Measurements from ENCODE around the gene COL10A1. TPM values are rescaled to one million over a fixed set of nuclear protein-coding genes. Genes with fewer than 3 reads are reported as not detected.

COL10A1 gene
- total and polyA plus RNA-seq, 10 of the 15 experiments (the other 5 are each of a cell fraction or from before 2014, with no cell fraction given) = 0.02 to 0.33 (median 0.06) TPM; not detected in 5

- 93% methylated on average over 2 of the region's 2 CpGs for WGBS (ENCODE audit: insufficient coverage, insufficient replicate concordance, low lambda C conversion rate, missing lambda C conversion rate)
- intact Hi-C loops (cut with micrococcal nuclease; ENCODE audit: unreplicated experiment) (no loop called here), in situ Hi-C loops (cut with MboI) (no loop called here)
- Histone ChIP-seq H3K4me1 (ENCODE audit: control insufficient read depth, insufficient read depth, low read length) (no peaks in the 10 kb centered on the region), H4K20me1 (ENCODE audit: control insufficient read depth, insufficient read depth) (no peaks in the 10 kb centered on the region), H3K9ac (ENCODE audit: control insufficient read depth, insufficient read depth, low read length) (no peak overlapping the region), H3K9me3 (replicated peaks; ENCODE audit: control insufficient read depth, insufficient read depth, low read length) (peaks cover 2% of the 10 kb centered on the region), H3K36me3 (ENCODE audit: control insufficient read depth in 2 of 2, insufficient read depth in 2 of 2, low read length in 1 of 2) (no peaks in the 10 kb centered on the region; a peak in 1 of 4 replicates), H3K27me3 (replicated peaks in 1 of 2; ENCODE audit: control insufficient read depth in 2 of 2, insufficient read depth in 2 of 2, low read length in 1 of 2) (no peaks in the 10 kb centered on the region), H3K27ac (ENCODE audit: control insufficient read depth, insufficient read depth) (no peak overlapping the region), H3K4me3 (no peak overlapping the region), H3K4me2 (ENCODE audit: control insufficient read depth, insufficient read depth) (no peak overlapping the region), H2AFZ (ENCODE audit: control insufficient read depth, low read depth, low read length) (no peak overlapping the region), H3K79me2 (ENCODE audit: control insufficient read depth, insufficient read depth, low read length) (no peaks in the 10 kb centered on the region)
- no TSS peak for BruUV-seq (replicated peaks)
- SMC1A ChIA-PET (ENCODE audit: uncharacterized antibody, unreplicated experiment) = no interaction called here
- ATAC-seq (no peak), DNase-seq (ENCODE audit: low read depth, low spot score) (no peak), FAIRE-seq (no peak)
- POLR2A ChIA-PET = no interaction called here
- CTCF ChIA-PET = no interaction called here
- RAD21 ChIA-PET (ENCODE audit: unreplicated experiment) = no interaction called here
- no peak for TF ChIP-seq ZNF592 (IDR thresholded peaks at IDR 0.05)
- no peak for TF ChIP-seq YBX1 (IDR thresholded peaks at IDR 0.05)
- no peak for TF ChIP-seq HCFC1 (IDR thresholded peaks at IDR 0.05; ENCODE audit: low read length)
- no peak for TF ChIP-seq TCF7 (IDR thresholded peaks at IDR 0.05; ENCODE audit: borderline replicate concordance)
- no peak for TF ChIP-seq ZBTB4 (CRISPR knock-in tag; IDR thresholded peaks at IDR 0.05)
- TF ChIP-seq RCOR1 (conservative IDR thresholded peaks at IDR 0.05; ENCODE audit: low read depth, low read length) = no peak
- TF ChIP-seq MAX (IDR thresholded peaks at IDR 0.05; ENCODE audit: low read depth, low read length) = no peak
- TF ChIP-seq MTA2 (IDR thresholded peaks at IDR 0.05; ENCODE audit: low read depth) = no peak
- TF ChIP-seq MEF2B (IDR thresholded peaks at IDR 0.05; ENCODE audit: partially characterized antibody, poor library complexity, severe bottlenecking) = no peak
- no peak for TF ChIP-seq CEBPZ (IDR thresholded peaks at IDR 0.05; ENCODE audit: low read depth, low read length)
- TF ChIP-seq MTA3 (IDR thresholded peaks at IDR 0.05; ENCODE audit: borderline replicate concordance, low read length) = no peak
- TF ChIP-seq CBFB (IDR thresholded peaks at IDR 0.05; ENCODE audit: low read depth) = no peak
- no peak for TF ChIP-seq CEBPB (IDR thresholded peaks at IDR 0.05; ENCODE audit: borderline replicate concordance in 1 of 2, low read depth in 2 of 2, low read length in 2 of 2)
- no peak for TF ChIP-seq HDGF (IDR thresholded peaks at IDR 0.05)
Measured at GRCh38 chr6:116175344-116175743, 49.4 kb upstream of the COL10A1 start.
